B cell (primary cell): Measurements from ENCODE around the gene TLK2. TPM values are rescaled to one million over a fixed set of nuclear protein-coding genes. Genes with fewer than 3 reads are reported as not detected.
A peak's percentile ranks its signal among the peaks of the same experiment; 100 is the strongest.
"Not testable (repeated sequence)": the region's sequence is repeated elsewhere in the genome, so short reads cannot be mapped to it uniquely, and the experiment has no call there.

Experiments used
- ATAC-seq: fragments of 200-7000 bp; cut with Tn5 transposase; one replicate; pipeline ENCODE4 v1.10.0; 2021; ENCODE audit warnings: low read depth, mild to moderate bottlenecking, moderate number of reproducible peaks, moderate library complexity
- CTCF ChIA-PET: fragments of 350-600 bp; sonication (Branson Sonifier 250); formaldehyde crosslinking; loops from one replicate; lab custom pipeline; 2021; ENCODE audit warnings: antibody characterized with exemption, inconsistent platforms; lab: Charles Lee
- POLR2A ChIA-PET: fragments of 350-600 bp; sonication (Branson Sonifier 250); formaldehyde crosslinking; loops from one replicate; lab custom pipeline; 2021; ENCODE audit warnings: antibody characterized with exemption; lab: Charles Lee
- DNase-seq: peaks from one replicate; pipeline ENCODE4 v3.0.0; 2013
- H2AFZ ChIP-seq: 2 replicates; pipeline ENCODE4 v1.6.1; 2012; ENCODE audit warnings: mild to moderate bottlenecking, low read depth, low read length; ENCODE audit not compliant: insufficient read depth, poor library complexity, severe bottlenecking
- H3K27ac ChIP-seq, 2 donors: 1 replicate in 1 of 2; 2 replicates in 1 of 2; pipeline ENCODE4 v1.5.1; 2012 to 2013; ENCODE audit warnings: low read length in 2 of 2, mild to moderate bottlenecking in 2 of 2, moderate library complexity in 1 of 2
- H3K27me3 ChIP-seq, 4 experiments: fragments of 200-600 bp in 1 of 4; sonication (generic) in 1 of 4; replicated peaks in 1 of 4; 1 replicate in 2 of 4; 2 replicates in 2 of 4; pipeline versions ENCODE4 v1.6.1 to v1.7.0; 2013 to 2016; ENCODE audit warnings: low read length in 3 of 4, mild to moderate bottlenecking in 2 of 4, mixed read lengths in 1 of 4, moderate library complexity in 1 of 4; ENCODE audit not compliant: insufficient read depth in 4 of 4, control insufficient read depth in 3 of 4; ENCODE audit errors: control extremely low read depth in 1 of 4
- H3K36me3 ChIP-seq, 2 experiments: replicated peaks in 1 of 2; 1 replicate in 1 of 2; 2 replicates in 1 of 2; pipeline versions ENCODE4 v1.6.1 to v1.7.1; 2013; ENCODE audit warnings: low read length in 1 of 2; ENCODE audit not compliant: insufficient read depth in 2 of 2, control insufficient read depth in 1 of 2; ENCODE audit errors: control extremely low read depth in 1 of 2, extremely low read depth in 1 of 2
- H3K4me1 ChIP-seq, 2 donors: fragments of 200-600 bp in 1 of 2; sonication (generic) in 1 of 2; 1 replicate in 1 of 2; 2 replicates in 1 of 2; pipeline versions ENCODE4 v1.5.1 to v1.6.1; 2013 to 2017; ENCODE audit warnings: low read length in 2 of 2; ENCODE audit not compliant: control insufficient read depth in 2 of 2, insufficient read depth in 2 of 2
- H3K4me2 ChIP-seq: replicated peaks from 2 replicates; pipeline ENCODE3; 2012; ENCODE audit warnings: mild to moderate bottlenecking, low read depth, low read length; ENCODE audit not compliant: poor library complexity, severe bottlenecking
- H3K4me3 ChIP-seq, 5 experiments: fragments of 200-600 bp in 1 of 5; sonication (generic) in 1 of 5; 1 replicate in 3 of 5; 2 replicates in 2 of 5; pipeline versions ENCODE4 v1.5.1 to v1.7.0; 2011 to 2016; ENCODE audit warnings: low read length in 4 of 5, mild to moderate bottlenecking in 4 of 5, low read depth in 2 of 5, control low read depth in 1 of 5, moderate library complexity in 1 of 5; ENCODE audit not compliant: insufficient read depth in 1 of 5; ENCODE audit errors: control extremely low read depth in 1 of 5, extremely low read depth in 1 of 5
- H3K79me2 ChIP-seq: fragments of 200-600 bp; sonication (generic); one replicate; pipeline ENCODE4 v1.6.0; 2016; ENCODE audit warnings: low read length; ENCODE audit not compliant: control insufficient read depth, insufficient read depth
- H3K9ac ChIP-seq: fragments of 200-600 bp; sonication (generic); 2 replicates; pipeline ENCODE4 v1.6.1; 2017; ENCODE audit warnings: mild to moderate bottlenecking, low read length, moderate library complexity
- H3K9me3 ChIP-seq, 3 donors: one replicate each; pipeline versions ENCODE4 v1.6.1 to v1.7.1; 2013; ENCODE audit warnings: low read length in 2 of 3; ENCODE audit not compliant: control insufficient read depth in 2 of 3, insufficient read depth in 1 of 3; ENCODE audit errors: control extremely low read depth in 1 of 3
- H4K20me1 ChIP-seq: 2 replicates; pipeline ENCODE4 v1.6.0; 2012; ENCODE audit warnings: mild to moderate bottlenecking, low read length; ENCODE audit not compliant: insufficient read depth, control insufficient read depth, poor library complexity, severe bottlenecking
- H3K27ac Mint-ChIP-seq: one replicate; pipeline ENCODE4 v1.8.0; 2021; ENCODE audit warnings: mixed read lengths
- H3K27me3 Mint-ChIP-seq: one replicate; pipeline ENCODE4 v1.8.0; 2021; ENCODE audit warnings: mixed read lengths
- H3K4me1 Mint-ChIP-seq: one replicate; pipeline ENCODE4 v1.8.0; 2021; ENCODE audit warnings: mixed read lengths
- H3K4me3 Mint-ChIP-seq: one replicate; pipeline ENCODE4 v1.8.0; 2021; ENCODE audit warnings: mixed read lengths
- H3K9me3 Mint-ChIP-seq: one replicate; pipeline ENCODE4 v1.8.0; 2022; ENCODE audit warnings: mixed read lengths; ENCODE audit not compliant: insufficient read depth
- WGBS: methylation state at CpG from one replicate; pipeline ENCODE4 v1.1.5; 2013; ENCODE audit warnings: missing lambda C conversion rate; ENCODE audit not compliant: insufficient coverage; 5-methylcytosine and 5-hydroxymethylcytosine counted together
- intact Hi-C: fragments of 100-400 bp; cut with micrococcal nuclease; formaldehyde crosslinking; loops from one replicate; pipeline ENCODE4 v1.10.0; 2022
- polyA plus RNA-seq: library from polyadenylated mRNA; depleted of rRNA; stranded (reverse); fragments of >200 nt; gene quantifications from 2 replicates; pipeline ENCODE4 v1.2.3, GENCODE V29; 2012
- total RNA-seq, 2 donors: library from RNA; stranded (reverse); fragments of 120-200 nt in 1 of 2; gene quantifications; 1 replicate in 1 of 2; 2 replicates in 1 of 2; pipeline versions ENCODE4 v1.2.3 to v1.2.4, GENCODE V29; 2013 to 2022

Gene TLK2
- total and polyA plus RNA-seq, 2 donors (not counting 1 experiment from before 2014, with no cell fraction given), result 36.3 to 75.3 TPM

DNA sequence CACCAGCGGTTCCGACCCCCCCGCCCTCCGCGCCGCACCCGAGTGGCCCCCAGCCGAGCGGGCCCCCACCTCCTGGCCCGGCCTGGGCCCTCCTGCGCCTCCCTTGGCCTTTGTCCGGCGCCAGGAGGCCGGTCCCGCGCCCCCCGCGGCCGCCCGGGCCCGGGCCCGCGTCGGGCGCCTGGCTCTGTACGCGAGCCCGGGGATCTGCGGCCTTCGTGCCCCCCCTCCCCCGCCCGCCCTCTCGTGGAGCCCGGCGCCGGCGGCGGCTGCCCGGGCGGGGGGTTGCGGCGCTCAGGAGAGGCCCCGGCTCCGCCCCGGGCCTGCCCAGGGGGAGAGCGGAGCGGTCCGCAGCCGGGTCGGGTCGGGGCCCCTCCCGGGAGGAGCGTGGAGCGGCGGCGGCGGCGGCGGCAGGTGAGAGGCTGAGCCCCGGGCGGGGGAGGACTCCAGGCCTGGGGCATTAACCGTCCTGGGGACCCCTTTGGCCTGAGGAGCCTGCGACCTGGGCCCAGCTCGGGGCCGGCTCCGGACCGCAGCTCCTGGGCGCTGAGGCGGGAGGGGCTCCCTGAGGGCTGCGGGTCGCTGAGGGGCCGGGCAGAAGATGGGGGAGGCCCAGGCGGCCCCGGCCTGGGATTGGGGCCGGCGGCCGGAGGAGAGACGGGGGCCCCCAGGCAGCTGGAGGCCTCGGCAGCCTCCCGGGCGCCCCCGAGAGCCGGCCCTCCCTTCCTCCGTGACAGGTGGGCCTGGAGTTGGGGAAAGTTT, 434 bp downstream of the TLK2 start:
- 2% methylated on average over 74 of the region's 84 CpGs for WGBS
- H3K4me1 Mint-ChIP-seq, result peaks cover 36% of the 10 kb centered on the region
- H3K4me3 ChIP-seq, result peak overlapping the region in 4 of 5 experiments; percentile 45 to 64 (median 58)

GRCh38 chr17:62479639-62480258, 1.1 kb downstream of the TLK2 start:
- Mint-ChIP-seq H3K27ac (peak overlapping the region; percentile 92), H3K4me3 (peak overlapping the region; percentile 89), H3K4me1 (peaks cover 36% of the 10 kb centered on the region)
- H3K27me3 ChIP-seq, H3K9me3 Mint-ChIP-seq, H3K9me3 ChIP-seq, H3K36me3 ChIP-seq, POLR2A ChIA-PET, H4K20me1 ChIP-seq, H3K27me3 Mint-ChIP-seq, ATAC-seq: not testable (repeated sequence)
- peaks cover 27% of the 10 kb centered on the region for H3K79me2 ChIP-seq
- H3K27ac ChIP-seq, result peak overlapping the region; percentile 42 to 81
- peak overlapping the region; percentile 70 for H3K9ac ChIP-seq
- peaks cover 8 to 19% of the 10 kb centered on the region in 2 donors for H3K4me1 ChIP-seq
- H2AFZ ChIP-seq, result peak overlapping the region; percentile 33
- 0% methylated on average over 14 of the region's 22 CpGs for WGBS
- DNase-seq, result peak; percentile 20
- CTCF ChIA-PET, result interaction anchor here (1.2 kb wide), 1 partner anchor 58 kb away, joined by 4 read pairs; no protein-coding TSS in a partner anchor
- peak overlapping the region; percentile 66 for H3K4me2 ChIP-seq
- peak overlapping the region; percentile 34 to 60 (median 55) for H3K4me3 ChIP-seq
- intact Hi-C loops, result loop anchor here (5.0 kb wide), 1 partner anchor 57 kb away; the partner anchor contains the start of gene METTL2A

More for the DNA sequence above, 434 bp downstream of the TLK2 start:
- H3K9ac ChIP-seq, result peak overlapping the region; percentile 70
- H3K79me2 ChIP-seq, result peaks cover 27% of the 10 kb centered on the region
- H3K27me3 Mint-ChIP-seq, H3K9me3 Mint-ChIP-seq, H3K9me3 ChIP-seq, H3K36me3 ChIP-seq, H3K27me3 ChIP-seq, H4K20me1 ChIP-seq, POLR2A ChIA-PET: not testable (repeated sequence)
- DNase-seq, result peak; percentile 79
- CTCF ChIA-PET, result interaction anchor here (1.2 kb wide), 1 partner anchor 57 kb away, joined by 4 read pairs; no protein-coding TSS in a partner anchor
- Mint-ChIP-seq H3K27ac (peak overlapping the region; percentile 92), H3K4me3 (peak overlapping the region; percentile 89)
- intact Hi-C loops, result loop anchor here (5.0 kb wide), 1 partner anchor 57 kb away; the partner anchor contains the start of gene METTL2A
- peak; percentile 37 for ATAC-seq
- H3K4me2 ChIP-seq, result peak overlapping the region; percentile 66
- peak overlapping the region; percentile 33 for H2AFZ ChIP-seq
- H3K4me1 ChIP-seq, result peaks cover 8 to 19% of the 10 kb centered on the region in 2 donors
- H3K27ac ChIP-seq, result peak overlapping the region; percentile 42 to 81

GRCh38 chr17:62482553-62482952, 3.9 kb downstream of the TLK2 start:
- H3K9ac ChIP-seq, H3K4me3 Mint-ChIP-seq, H3K4me1 ChIP-seq, H3K4me3 ChIP-seq, H2AFZ ChIP-seq, H3K27ac ChIP-seq, H3K27ac Mint-ChIP-seq, H3K9me3 Mint-ChIP-seq, H3K27me3 ChIP-seq, H3K4me2 ChIP-seq, H3K27me3 Mint-ChIP-seq, H3K36me3 ChIP-seq, intact Hi-C loops, ATAC-seq, DNase-seq, POLR2A ChIA-PET, H3K9me3 ChIP-seq: not testable (repeated sequence)
- CTCF ChIA-PET, result interaction anchor here (3.0 kb wide), 1 partner anchor 61 kb away, joined by 14 read pairs; no protein-coding TSS in a partner anchor
- Histone ChIP-seq H4K20me1 (peaks cover 18% of the 10 kb centered on the region), H3K79me2 (peaks cover 46% of the 10 kb centered on the region)
- 100% methylated on average over 1 of the region's 3 CpGs for WGBS
- peaks cover 35% of the 10 kb centered on the region for H3K4me1 Mint-ChIP-seq
